GM18499 (cell line): ENCODE results near the gene CXCL5.
"Not testable (repeated sequence)": the region's sequence is repeated elsewhere in the genome, so short reads cannot be mapped to it uniquely, and the experiment has no call there.

Experiments
- ATAC-seq: cut with Tn5 transposase; IDR thresholded peaks from one replicate; pipeline ENCODE4 v1.9.1; 2021; ENCODE audit warnings: moderate number of reproducible peaks; ENCODE audit not compliant: insufficient read depth, unreplicated experiment

CXCL5 gene

DNA sequence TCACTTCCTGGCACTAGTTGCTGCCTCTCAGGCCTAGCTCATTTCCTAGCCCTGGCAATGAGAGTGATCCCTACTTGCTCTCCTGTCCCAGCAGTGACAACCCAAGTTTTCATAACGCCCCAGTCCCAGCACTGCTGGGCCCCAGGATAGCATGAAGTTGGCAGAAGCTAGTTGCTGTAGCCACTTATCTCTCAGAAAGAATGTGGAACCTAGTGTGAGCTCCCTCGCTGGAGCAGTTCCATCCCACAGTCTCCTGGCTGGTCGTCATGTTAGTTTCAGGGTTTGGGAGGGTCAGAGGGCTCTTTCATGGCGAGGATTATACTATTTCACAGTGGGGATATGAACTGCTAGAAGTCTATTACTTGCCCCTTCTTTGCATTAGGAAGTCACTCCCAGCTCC lies 21.8 kb downstream of the CXCL5 start:
- no peak for ATAC-seq

DNA sequence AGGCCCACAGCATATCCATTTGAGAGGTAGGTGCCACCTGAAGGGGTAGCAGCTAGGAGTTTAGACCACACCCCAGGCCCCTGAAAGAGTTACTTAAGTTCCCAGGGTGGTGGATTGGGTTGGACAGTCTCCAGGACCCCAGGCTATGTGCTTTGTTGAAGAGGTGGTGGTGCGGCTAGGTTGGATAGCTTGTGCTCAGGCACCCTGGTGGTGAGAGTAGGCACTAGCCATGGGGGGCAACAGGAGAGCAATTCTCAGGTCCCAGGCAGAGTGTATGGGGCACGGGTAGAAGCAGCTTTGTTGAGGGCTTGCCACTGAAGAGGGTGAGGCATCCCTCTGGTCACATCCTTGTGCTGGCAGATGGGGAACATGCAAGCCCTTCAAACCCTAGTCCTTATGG lies 22.3 kb downstream of the CXCL5 start:
- ATAC-seq = no peak

DNA sequence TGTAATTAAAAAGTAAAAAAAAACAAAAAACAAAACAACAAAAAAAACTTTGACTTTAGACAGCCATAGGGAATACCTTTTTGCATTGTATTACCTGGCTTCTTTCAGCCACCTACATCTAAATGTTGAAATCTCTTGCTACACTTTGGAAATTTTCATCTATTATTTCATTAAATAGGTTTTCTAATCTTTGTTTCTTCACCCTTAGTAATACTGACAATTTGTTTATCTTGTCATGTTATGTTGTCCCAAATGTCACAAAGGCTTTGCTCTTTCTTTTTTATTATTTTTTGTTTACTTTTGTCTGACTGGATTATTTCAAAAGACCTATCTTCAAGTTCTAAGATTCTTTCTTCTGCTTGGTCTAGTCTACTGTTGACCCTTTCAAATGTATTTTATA lies 24.1 kb downstream of the CXCL5 start:
- no peak for ATAC-seq

DNA sequence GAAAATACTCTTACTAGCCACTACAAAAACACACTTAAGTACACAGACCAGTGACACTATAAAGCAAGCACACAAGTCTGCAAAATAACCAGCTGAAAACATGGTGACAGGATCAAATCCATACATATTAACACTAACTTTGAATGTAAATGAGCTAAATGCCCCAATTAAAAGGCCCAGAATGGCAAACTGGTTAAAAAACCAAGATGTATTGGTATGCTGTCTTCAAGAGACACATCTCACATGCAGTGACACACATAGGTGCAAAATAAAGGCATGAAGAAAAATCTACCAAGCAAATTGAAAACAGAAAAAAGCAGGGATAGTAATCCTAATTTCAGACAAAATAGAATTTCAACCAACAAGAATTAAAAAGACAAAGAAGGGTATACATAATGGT lies 27.5 kb downstream of the CXCL5 start:
- ATAC-seq = no peak

DNA sequence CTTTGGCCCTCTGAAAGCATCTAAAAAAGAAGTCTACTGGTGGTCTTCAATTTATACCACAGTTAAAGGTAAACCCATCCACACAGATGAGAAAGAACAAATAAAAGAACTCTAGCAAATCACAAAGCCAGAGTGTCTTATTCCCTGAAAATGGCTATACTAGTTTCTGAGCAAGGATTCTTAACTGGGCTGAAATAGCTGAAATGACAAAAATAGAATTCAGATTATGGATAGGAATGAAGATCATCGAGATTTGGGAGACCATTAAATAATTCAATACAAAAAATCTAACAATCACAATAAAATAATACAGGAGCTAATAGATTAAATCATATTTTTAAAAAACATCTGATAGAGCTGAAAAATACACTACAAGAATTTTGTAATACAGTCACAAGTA lies 28.5 kb downstream of the CXCL5 start:
- ATAC-seq = no peak

DNA sequence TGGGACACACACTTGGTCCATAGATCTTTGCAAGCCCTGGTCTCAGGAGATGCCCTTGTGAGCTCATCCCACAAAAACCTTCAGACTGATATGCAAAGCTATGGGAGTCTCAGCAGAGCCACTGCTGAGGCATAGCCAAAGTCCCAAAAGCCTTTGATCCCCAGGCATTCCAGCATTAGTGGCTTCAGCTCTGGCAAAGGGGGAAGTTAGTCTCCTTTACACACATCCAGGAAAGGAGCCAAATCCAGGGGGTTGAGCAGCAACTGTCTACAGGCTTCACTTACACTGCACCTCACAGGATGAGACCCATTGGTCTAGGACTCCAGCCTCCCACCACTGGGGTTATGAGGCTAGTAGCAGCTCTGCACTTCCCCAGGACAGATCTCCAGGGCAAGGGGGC lies 30.6 kb downstream of the CXCL5 start:
- ATAC-seq = no peak

DNA sequence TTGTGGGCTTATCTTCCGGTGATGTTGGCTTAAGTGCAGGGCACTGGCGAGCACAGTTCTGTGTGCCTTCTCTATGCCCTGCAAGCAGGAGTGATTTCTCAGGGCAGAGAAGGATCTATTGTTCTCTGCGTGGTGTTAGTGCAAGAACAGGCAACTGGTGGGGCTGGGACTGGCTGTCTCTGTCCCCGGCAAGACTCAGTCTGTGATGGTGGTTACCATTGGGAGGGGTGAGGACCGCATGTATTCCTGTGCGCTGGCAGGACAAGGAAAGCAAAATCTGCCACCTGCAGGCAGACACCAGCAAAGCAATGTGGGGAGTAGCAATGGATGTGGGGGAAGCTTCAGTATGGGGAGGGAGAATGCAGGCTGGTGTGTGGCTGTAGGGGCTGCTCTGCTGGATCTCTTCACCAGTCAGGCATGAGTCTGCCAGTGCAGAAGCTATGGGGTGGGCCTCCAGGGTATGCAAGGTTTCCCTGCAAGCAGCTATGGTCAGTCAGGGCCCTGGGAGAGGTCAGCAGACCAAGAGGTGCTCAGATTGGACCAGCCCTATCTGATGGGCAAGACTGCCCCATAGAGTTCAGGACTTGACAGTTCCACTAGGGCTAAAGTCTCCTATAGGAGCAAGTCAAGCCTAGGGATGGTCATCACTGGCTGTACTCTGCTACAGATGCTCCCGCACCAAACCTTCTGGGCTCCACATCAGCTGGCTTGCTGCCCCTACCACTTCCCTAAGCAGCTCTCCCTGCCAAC lies 33.4 kb downstream of the CXCL5 start:
- no peak for ATAC-seq

DNA sequence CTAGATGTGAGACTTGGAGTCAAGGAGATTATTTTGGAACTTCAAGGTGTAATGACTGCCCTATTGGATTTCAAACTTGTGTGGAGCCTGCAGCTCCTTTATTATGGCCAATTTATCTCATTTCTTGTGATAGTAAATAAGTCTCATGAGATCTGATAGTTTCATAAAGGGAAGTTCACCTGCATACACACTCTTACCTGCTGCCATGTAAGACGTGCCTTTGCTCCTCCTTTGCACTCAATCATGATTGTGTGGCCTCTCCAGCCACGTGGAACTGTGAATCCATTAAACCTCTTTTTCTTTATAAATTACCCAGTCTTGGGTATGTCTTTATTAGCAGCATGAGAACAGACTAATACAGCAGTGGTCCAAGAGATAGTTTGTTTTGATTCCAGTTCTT lies 35.8 kb downstream of the CXCL5 start:
- ATAC-seq = no peak

DNA sequence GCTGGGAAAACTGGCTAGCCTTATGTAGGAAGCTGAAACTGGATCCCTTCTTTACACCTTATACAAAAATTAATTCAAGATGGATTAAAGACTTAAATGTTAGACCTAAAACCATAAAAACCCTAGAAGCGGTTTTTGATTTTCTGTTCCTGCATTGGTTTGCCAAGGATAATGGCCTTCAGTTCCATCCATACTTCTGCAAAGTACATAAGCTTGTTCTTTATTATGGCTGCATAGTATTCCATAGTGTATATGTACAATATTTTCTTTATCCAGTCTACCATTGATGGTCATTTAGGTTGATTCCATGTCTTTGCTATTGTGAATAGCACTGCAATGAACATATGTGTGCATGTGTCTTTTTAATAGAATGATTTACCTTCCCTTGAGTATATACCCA lies 39.4 kb downstream of the CXCL5 start:
- ATAC-seq = not testable (repeated sequence)

DNA sequence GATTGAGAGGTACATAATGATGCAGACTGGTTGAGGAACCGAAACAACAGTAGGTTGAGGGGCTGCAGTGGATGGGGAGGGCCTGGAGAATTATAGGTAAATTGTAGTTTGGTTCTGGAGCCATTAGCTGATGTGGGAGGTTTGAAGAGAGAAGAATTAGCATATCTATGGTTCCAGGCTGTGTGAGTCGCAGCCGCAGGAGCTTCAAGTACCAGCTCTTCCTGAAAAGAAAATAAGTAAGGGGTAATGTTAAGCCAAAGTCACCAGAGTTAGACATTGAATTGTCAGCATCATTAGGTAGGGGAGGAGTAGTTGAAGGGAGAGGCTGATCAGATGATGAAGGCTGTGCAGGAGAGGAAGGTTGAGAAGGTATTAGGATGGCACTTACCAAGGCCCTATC lies 46.1 kb downstream of the CXCL5 start:
- ATAC-seq = no peak

DNA sequence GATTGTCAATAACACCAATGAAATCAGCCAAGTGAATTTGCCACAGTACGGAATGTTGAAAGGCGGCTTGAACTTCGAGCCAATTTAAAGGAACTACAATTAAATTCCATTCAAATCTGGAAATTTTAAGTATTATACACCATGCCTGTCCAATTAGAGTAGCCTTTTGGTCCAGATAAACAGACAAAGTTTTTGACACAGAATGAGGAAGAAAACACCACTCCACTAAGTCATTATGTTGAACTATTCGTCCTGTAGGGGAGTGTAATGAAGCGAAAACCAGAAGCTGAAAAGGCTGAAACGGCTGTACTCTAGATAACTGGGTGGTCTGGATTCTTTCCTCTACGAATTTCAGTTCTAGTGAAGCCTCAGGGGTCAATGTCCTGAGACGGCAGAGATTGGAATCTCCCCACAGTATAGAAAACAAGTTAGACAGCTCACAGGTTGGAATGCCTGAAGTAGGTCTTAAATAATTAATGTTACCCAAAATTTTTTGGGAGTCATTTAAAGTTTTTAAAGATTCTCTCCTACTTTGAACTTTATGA lies 48.0 kb downstream of the CXCL5 start:
- ATAC-seq = not testable (repeated sequence)

DNA sequence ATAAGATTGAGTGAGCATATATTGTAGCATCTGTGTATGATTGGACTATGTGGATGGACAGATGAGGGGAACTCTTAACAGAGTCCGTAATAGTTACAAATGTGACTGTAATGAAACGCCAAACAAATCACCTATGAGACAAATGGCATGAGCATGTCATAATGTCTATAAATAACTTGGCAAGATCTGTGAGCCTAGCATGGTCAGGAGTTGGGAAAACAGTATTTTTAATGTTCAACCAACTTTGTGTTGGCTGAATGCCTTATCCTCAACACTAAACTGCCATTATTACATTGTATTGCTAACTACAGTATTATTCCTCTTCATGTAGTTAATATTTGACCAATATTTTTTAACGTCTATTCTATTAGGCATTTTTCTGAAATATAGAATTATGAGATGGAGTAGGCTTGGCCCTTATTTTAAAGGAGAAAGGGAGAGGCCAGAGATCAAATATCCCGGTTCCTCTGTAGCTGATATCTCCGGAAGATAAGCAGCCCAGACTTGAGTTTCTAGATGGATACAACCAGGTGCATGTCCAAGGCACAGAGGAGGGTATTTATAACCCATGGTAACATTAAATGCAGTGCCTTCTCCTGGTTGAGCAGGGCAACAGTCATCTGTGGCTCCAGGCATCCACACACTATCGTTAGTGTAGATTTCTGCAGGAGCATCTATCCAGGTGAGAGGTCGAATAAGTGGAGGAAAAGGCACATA lies 49.3 kb downstream of the CXCL5 start:
- no peak for ATAC-seq

DNA sequence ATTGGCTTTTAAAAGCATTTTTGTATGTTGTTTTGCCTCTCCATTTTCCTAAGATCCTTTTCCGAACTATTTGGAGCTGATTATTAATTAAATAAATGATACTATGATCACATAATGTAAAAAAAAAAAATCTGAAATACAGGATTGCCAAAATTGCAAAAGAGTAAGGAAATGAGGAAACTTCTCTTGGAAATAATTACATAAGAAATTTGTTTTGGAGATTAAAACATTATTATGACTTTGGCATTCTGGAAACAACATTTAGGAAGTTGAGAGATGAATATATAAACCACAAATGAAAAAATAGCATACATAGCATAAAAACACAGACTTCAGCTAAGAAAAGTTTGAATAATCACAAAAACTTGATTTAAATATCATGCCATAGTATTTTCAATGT lies 50.2 kb downstream of the CXCL5 start:
- no peak for ATAC-seq

DNA sequence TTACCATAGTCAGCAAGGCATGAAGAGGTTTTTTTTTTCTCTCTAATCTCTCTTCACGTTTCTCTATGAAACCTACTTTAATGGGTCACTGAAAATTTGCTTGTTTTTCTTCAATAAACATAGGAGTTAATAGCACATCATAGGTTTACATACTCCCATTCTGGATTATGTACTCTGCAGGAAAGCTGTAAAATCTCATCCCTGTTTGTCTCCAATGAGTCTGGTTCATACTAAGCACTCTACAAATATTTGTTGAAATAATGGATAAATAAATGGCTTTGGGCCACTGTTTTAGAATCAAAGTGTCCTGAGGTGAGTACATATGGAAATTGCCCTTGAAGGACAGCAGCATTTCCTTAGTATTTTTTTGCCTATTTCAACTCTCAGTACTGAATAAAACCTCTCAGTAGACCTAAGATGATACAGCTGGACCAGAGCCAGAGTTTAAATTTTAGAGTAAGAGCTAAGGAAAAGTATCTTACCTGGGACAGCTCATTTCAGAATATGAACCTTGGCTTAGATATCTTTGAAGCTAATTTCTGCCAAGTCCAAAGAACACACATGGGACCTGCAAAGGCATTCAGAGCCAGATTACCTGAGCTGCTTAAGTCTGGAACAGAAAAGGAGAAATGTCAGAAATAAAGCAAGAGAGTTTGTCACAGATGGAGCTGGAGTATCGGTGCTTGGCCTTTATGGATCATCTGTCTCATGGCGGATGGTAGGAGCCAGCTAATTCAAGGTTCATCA lies 51.1 kb downstream of the CXCL5 start:
- no peak for ATAC-seq

DNA sequence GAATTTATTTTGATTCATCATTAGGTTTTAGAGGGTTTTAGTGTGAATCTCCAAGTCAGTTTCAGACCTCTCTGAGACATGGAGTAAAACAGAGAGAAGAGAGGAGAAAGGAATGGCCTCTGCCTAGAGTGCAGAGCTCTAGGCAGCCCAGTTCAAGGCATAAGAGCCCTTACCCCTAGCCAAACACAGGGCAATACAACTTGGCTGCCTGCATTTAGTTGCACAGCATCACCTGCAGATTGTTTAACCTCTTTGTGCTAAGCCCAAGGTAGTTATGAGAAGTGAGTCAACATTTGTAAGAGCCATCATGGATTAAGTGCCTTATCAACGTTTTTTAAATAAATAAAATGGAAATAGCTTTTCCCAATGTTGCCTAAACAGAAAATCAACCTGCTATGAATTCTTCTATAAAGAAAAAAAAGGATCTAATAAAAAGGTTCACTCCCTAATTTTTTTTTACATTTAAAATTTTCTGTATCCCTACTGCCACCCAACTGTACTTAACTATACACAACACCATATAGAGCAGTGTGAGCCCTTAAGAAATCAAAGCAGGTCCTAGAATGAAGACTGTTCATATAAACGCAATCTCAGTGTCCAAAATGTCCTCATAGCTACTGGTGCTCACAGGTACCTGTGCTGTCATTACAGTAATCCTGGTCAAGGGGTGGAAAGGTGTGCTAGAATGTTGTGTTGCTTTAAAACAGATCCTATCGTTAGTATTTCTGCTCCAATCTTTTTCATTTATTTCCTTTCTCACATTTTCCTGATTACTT lies 52.6 kb downstream of the CXCL5 start:
- no peak for ATAC-seq
